GM18508 (cell line): ENCODE data around the gene RPL29.

Experiments
- ATAC-seq: cut with Tn5 transposase; IDR thresholded peaks from one replicate; pipeline ENCODE4 v1.9.1; 2021; ENCODE audit warnings: moderate number of reproducible peaks; ENCODE audit not compliant: insufficient read depth, unreplicated experiment

RPL29 gene

DNA sequence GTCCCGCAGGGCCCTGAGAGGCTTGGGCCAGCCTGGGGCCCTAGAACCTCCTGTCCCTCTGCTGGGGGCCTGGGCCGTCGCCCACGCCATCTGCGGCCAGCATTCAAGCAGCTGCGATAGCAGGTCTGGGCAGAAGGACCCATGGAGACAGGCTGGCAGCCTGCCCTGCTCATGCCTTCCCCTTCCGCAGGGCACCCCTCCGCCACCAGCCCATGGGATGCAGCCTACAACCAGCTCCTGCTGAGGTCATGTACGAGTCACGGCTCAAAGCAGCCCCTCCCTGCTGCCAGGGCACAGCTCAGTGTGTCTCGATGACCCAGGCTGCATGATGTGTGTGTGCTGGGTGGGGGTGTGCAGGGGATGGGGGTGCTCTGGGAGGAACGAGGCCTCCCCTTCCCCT, 32.9 kb upstream of the RPL29 start:
- ATAC-seq = no peak

DNA sequence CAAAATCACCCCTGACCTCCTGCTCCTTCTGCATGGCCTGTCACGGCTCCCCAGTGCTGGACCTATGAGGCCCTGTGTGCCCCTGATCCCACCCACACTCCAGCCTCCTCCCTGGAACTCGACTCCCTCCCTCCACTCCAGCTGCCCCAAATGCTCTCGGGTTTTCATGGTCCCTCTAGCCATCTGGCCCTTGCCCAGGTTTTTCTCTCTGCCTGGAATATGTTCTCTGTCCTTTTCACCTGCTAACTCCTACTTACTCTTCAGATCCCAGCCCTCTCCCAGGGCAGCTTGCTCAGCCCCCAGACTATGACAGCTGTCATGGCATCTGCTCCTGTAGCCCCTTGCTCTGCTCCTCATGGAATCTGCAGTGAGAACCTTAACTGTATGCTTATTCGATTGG, 30.3 kb upstream of the RPL29 start:
- ATAC-seq = no peak

DNA sequence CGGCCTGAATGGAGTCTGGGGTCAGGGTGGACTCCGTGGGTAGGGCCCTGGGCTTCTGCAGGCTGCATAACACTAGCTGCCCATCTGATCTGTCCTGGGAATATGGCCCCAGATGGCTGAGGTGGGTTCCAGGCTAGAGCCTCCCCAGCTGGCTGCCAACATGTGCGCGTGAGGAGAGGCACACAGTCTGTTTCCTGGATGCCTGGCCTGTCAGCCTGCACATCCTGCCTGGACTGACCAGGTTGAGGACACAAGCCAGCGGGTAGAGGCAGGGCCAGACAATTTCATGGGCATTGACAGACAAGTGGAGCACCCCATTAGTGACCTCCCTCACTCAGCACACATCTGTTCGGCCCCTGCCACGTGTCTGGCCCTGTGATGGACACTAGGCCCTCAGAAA, 29.8 kb upstream of the RPL29 start:
- ATAC-seq = no peak

DNA sequence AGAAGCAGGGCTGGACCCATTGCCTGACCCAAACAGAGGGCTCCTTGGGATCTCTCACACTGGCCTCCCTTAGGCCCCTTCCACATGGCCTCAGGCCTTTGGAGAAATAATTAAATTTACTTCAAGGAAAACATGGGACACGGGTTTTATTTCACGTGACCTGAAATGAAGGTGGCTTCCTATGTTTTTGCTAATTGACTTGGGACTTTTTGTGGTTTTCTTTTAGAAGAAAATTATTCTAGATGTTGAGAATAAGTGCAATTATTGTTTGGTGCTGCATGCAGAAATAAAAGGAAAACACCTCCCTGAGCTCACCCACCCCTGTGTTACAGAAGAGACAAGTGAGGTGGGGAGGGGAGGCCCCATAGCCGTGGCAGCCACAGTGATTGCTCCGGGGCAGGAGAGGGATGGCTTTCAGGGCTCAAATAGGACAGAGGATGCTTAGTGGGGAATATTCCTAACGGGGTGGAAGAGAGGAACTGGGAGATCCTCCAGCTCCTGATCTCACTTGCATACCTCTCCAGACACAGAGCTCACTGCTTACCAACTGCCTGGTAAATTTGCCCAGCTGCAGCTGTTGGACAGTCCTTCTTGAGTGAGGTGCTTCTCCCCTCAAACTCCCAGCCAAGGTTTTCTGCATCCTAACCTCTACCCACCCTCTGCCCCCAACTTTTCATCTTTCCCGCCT, 29.2 kb upstream of the RPL29 start:
- no peak for ATAC-seq

DNA sequence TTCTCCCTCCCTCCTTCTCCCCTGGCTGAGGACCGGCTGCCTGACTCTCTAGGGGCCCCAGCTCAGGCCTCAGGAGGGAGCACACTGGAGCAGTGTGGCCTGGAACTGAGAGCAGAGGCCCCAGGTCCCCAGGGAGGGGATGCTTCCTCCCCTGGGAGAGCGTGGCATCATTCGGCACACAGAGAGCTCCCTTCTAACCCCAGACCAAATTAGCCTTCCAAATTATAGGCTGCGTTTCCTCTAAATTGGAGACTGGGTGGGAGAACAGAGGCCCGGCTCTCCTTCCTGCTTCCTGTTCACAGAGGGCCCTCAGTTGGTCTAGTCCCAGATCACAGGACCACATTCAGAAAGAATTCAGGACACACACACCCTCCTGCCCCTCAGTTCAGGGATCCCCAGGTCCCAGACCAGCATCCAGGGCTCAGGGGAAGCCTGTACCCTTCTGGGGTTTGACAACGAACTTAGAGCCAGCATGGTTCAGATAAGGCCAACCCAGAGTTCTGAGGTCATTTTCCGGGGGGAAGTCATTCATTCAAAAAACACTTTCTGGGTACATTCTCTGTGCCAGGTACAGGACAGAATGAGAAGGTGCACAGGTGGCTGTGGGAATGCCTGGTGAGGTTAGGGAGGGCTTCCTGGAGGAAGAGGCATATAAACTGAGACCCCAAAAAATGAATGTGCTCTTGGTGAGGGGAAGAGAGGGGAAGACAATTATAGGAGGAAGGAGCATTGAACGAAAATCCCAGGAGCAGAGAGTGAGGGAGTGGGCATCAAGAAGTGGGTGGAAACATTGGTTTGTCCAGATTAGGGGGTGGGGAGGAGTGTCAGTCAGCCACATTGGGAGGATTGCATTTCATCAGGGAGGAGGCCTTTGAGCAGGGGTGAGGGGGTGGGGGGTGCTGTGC, 28.4 kb upstream of the RPL29 start:
- no peak for ATAC-seq

DNA sequence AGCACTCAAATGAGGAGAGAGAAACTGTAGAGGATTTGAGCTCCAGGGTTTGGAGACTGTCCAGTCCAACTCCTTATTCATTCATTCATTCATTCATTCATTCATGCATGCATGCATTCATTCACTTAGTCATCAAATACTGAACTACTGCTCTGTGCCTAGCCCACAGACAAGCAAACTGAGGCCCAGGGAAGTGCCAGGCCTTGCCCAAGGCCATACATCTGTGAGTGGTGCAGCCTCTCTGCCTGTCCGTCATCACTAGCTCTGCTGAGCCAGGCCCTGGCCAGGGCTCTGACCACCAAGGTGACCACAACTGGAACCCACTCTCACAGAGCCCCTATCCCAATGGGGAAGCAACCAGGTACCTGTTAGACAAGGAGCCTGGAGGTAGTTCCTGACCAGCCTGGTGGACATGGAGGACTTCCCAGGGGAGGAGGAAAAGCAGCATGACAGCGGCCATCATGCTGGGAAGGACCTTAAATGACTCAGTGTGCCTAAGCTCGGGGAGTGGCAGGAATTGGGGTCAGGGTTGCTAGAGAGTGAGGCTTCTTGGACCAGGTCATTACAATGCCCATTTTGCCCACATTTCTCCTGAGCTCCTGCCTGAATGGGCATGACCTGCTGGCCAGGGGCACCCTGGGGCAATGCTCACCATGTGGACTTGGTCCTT, 27.5 kb upstream of the RPL29 start:
- no peak for ATAC-seq

DNA sequence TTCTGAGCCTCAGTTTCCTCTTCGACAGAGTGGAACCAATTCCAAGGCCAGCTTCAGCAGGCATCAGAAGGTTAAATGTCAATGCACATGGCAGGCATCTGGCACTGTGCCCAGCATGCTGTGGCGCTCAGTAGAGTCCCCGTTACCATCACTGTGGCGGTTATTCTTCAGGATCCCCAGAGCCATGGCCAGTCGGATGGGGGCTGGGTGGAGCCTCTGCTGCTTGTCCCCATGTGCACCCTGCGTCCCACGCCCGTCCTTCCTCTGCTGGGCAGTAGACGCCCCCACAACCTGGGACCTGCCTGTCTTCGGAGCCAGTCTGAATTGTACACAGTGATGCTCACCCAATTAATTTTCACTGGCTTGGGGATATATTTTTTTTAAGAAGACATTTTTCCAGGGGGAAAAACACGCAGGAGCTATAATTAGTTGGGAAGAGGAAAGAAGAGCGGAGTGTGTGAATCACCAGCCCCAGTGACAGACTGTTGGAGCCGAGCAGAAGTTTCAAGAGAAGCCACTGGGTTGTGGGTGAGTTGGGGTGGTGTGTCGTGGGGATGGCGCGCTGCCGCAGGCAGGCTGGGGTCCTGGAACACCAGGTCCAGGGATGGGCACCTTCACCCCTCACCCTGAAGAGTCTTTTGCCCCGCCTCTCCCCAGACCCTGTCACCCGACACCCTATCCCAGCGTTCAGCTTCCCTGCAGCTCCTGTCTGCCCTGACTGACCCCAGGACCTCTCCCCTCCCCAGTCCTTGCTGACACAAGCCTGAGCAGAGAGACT, 26.8 kb upstream of the RPL29 start:
- no peak for ATAC-seq

DNA sequence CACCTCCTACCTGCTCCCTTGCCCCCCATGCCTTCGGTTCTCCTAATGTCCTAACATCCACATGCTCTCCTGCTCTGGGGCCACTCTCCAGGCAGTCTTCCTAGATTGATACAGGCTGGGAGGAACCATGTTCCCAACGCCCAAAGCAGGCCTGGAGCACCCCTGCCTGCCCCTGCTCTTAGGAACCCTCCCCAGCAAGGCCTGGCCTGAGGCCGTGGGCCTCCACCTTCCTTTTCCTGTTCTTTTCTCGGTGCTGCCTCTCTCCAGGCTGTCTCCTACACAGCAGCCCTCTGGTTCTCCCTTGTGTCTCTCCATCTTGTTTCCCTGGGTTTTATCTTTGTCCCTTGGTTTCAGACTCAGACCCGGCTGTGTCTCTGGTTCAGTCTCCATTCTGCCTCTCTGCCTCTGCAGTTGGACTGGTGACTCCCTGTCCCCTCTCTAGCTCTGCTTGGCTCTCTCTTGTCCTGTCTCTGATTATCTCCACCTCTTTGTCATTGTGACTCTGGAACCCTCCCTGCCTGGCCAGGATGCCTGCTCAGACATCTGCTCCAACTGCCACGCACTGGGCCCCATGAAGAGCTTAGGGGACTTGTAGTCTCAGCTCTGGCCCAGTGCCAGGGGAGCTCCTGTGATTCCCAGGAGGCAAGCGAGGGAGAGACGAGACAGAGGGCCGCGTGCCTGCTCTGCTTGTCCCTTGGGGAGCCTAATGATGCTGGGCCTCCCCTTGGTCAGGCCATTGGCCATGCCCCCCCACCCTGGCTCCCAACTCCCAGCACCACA, 26.0 kb upstream of the RPL29 start:
- ATAC-seq = no peak

DNA sequence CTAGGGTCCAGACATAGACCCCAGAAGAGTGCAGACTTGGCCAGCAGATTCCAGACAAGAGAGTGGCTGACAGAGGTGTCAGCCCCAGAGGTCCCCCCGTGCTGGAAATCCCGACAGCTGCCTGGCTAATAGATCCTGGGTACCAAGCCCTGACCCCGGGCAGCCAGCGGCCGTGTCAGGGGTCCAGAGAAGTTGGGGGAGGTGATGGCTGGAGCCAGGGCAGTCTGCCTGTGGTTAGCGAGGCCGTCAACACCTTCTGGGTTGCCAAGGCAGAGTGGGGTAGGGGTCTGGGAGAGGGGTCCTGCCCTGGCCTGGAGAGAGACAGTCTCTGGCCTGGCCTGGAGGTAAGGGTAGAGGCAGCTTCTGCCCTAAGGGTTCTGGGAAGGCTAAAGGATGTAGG, 25.1 kb upstream of the RPL29 start:
- ATAC-seq = no peak

DNA sequence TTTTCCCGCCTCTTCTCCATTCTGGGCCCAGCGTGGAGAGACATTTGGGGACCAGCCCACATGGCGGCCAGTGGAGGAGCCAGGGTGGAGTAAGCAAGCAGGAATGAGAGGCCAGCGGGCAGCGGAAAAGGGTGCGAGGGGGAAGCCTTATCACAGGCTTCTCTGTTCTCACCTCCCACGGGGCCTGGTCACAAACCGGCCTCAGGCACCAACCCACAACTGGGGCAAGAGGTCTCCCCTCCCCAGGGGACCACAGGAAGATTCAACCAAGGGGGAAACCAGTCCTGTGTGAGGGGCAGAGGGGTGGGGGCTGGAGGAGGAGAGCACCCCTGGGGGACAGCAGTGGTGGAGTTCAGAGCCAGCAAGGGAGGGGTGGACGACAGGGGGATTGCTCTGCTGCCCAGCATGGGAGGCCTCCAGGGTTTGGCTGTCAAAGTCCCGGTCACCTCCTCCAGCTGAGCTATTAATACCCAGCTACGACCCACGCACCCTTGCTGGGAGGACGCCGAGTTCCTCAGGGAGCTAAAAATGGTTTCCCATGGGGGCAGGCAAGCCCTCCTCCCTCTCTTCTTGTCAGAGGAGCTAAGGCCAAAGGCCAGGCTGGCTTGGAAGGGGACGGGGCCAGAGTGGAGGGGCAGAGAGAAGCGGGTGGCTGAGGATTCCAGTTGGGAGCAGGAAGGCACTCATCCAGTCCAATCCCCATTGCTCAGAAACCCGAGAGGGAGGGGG, 23.8 kb upstream of the RPL29 start:
- no peak for ATAC-seq

DNA sequence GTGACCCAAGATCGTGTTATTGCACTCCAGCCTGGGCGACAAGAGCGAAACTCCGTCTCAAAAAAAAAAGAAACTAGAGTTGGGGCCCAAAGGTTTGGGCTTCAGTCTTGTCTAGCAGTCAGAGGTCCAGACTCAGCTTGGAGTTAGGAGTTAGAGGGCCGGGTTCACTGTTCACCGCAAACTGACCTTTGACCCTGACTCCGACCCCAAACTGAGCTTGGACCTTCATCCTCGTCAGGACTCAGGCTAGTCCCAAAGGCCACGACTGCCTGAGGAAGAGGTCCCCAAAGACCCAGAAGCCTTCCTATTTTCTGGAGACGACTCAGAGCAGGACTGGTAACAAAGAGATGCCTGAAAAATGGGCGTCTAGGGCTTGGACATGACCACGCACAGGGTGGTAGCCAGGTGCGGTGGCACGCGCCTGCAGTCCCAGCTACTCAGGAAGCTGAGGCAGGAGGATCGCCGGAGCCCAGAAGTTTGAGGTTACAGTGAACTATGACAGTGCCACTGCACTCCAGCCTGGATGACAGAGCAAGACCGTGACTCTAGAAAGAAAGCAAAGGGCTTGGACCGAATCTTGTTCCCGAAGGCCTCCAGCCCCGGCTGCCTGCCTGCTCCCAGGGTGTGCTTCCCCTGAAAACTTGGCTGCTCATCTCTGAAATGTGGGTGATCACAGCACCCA, 22.8 kb upstream of the RPL29 start:
- ATAC-seq = no peak

DNA sequence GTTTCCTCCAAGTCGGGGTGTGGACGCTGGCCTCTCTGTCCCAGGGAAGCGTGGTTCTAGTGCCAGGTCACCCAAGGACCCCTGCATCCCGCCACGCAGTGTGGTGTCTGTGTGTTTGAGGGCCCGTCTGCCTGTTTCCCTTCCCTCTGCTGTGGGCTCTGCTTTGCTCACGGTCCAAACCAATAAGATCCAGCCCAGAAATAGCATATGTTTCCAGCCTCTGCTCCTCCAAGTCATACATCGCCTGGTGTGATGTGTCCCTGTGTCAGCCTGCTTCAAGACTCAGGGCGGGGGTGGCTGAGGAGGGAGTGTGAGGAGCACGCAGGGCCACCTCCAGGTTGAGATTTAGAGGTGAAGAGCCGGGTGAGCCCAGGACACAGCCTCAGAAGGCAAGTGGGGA, 21.9 kb upstream of the RPL29 start:
- ATAC-seq = no peak

DNA sequence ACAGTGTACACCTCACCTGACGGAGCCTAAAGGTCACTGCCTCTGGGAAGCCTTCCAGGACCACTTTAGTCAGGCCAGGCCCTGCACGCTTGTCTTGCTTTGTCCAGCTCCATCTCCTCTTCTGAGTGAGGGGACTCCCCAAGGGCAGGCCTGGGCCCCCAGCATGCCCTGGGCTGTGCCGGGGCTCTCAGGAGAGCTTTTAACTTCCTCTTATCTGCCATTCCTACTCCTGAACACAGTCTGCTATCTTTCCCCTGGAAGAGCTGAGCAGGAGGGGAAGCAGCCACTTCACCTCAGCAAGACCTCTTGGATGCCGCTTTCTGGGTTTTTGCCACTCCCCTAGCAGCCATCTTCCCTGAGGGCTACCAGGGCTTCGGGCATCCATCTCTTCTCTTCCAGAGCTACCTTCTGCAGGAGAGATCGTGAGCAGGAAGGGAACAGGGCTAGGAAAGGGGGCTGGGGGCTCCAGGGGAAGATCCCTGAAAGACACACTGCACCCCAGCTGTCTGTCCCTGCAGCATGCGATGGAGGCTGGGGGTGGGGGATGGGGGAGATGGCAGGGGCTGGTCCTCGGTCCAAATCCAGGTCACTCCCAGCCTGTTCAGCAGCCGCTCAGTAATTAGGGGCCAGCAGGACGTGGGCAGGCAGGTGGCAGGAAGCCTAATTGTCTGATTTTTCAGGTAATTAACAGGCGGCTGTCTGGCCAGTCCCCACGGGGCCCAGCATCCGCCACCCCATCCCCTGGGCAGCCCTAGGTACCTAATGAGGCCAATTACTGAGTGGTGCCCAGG, 19.9 kb upstream of the RPL29 start:
- ATAC-seq = no peak

DNA sequence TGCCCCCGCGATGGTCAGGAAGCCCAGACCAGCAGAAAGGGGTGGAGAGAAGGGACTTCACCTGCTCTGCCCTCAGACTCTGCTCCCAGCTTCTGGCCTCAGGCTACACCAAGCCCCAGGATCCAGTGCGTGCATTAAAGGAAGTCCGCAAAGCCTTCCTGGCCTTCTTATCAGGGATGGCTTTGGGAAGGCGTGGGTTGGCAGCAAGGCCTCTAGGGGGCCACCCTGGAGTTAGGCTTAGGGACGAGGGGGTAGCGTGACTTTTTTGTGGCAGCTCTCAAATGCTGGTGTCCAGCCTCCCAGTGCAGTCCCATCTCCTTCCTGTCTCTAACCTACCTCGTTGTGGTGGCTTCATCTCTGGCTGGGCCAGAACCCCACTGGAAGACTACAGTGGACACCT, 18.9 kb upstream of the RPL29 start:
- ATAC-seq = no peak

DNA sequence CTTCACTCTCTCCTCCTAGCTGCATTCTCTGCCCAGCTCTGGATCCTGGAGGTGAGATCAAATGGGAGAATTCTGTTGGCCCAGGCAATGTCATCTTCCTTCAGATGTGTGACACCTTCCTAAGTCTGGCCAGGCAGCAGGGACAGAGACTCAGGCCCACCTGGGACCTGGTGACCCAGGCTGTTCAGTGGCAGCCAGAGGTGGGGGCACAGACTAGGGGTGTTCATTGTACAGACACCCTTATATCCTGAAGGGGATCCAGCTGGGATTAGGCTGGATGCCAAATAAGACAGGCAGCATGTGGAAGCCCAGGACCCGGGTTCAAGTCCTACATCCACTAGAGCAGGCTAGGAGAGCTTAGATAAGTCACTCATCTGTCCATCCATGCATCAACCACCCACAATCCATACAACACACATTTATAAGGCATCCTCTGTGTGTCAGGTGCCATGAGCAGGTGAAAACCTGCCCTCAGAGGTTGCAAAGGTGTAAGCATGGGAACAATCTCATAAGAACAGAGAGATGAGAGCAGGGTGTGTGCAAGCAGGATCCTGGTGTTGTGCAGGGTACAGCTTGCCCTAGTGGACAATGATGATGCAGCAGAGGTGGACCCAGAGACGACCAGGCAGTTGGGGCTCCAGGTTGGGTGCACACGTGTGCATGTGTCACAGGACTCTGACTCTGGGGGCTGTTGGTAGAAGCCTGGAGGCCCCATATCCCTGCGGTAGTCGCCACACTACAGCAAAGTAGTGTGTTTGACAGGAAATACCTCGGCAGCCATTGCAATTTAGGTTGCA, 18.3 kb upstream of the RPL29 start:
- no peak for ATAC-seq

DNA sequence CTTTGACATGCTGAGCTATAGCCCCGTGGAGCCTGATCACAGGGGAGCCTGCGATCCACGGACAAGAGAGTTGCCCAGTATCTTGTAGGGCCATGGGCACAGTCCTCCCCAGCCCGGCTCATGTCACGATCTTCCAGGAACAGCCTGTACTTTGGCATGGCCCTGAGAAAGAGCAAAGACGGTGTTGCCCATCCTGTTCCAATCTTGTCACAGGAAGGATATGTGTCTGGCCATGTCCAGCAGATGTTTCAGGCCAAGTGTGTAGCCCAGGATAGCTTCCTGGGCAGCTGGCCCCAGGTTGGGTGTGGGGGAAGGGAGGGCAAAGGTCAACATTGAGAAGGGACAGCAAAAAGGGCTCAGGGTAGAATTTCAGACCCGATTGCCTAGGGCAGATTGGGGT, 17.0 kb upstream of the RPL29 start:
- ATAC-seq = no peak

DNA sequence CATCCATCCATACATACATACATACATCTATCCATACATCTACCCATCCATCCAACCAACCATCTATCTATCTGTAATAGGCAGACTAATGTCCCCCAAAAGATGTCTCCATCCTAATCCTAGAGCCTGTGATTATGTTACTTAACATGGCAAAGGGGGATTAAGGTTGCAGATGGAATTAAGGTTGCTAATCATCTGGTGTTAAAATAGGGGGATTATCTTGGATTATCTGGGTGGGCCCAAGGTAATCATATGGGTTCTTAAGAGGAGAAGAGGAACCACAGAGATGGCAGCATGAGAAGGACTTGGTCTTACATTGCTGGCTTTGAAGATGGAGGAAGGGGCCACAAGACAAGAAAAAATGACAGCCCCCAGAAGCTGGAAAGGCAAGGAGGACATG, 14.7 kb upstream of the RPL29 start:
- no peak for ATAC-seq
